GM12801 (cell line): ENCODE results near the gene CDHR5.

Experiments used
- TF ChIP-seq, protein P1 (sequence below): IDR thresholded peaks from one replicate; pipeline ENCODE4 v1.5.1; 2011; ENCODE audit warnings: control low read depth; ENCODE audit not compliant: insufficient read length; ENCODE audit errors: extremely low read depth

CDHR5 gene

DNA sequence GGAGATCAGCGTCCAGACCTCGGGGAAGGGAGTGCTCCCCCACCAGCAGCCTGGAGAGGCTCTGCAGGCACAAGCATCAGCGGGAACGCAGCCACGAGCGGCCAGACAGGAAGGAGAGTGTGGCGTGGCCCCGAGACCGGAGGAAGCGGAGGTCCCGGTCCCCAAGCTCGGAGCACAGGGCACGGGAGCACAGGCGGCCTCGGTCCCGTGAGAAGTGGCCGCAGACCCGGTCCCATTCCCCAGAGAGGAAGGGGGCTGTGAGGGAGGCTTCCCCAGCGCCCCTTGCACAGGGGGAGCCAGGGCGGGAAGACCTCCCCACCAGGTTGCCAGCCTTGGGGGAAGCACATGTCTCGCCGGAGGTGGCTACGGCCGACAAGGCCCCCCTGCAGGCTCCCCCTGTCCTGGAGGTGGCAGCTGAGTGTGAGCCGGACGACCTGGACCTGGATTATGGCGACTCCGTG is 15.9 kb downstream of the CDHR5 start:
- TF ChIP-seq, protein P1, sequence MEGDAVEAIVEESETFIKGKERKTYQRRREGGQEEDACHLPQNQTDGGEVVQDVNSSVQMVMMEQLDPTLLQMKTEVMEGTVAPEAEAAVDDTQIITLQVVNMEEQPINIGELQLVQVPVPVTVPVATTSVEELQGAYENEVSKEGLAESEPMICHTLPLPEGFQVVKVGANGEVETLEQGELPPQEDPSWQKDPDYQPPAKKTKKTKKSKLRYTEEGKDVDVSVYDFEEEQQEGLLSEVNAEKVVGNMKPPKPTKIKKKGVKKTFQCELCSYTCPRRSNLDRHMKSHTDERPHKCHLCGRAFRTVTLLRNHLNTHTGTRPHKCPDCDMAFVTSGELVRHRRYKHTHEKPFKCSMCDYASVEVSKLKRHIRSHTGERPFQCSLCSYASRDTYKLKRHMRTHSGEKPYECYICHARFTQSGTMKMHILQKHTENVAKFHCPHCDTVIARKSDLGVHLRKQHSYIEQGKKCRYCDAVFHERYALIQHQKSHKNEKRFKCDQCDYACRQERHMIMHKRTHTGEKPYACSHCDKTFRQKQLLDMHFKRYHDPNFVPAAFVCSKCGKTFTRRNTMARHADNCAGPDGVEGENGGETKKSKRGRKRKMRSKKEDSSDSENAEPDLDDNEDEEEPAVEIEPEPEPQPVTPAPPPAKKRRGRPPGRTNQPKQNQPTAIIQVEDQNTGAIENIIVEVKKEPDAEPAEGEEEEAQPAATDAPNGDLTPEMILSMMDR, result no peak

DNA sequence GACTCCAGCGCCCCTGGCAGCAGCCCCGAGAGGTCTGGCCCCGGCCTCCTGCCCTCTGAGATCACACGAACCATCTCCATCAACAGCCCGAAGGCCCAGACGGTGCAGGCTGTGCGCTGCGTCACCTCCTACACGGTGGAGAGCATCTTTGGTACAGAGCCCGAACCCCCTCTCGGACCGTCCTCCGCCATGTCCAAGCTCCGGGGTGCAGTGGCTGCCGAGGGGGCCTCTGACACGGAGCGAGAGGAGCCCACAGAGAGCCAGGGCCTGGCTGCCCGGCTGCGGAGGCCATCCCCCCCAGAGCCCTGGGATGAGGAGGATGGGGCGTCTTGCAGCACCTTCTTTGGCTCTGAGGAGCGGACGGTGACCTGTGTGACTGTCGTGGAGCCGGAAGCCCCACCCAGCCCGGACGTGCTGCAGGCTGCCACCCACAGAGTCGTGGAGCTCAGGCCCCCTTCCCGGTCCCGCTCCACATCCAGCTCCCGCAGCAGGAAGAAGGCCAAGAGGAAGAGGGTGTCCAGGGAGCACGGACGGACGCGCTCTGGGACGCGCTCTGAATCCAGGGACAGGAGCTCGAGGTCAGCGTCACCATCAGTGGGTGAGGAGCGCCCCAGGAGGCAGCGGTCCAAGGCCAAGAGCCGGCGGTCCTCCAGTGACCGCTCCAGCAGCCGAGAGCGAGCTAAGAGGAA is 16.6 kb downstream of the CDHR5 start:
- TF ChIP-seq, protein P1, result no peak

DNA sequence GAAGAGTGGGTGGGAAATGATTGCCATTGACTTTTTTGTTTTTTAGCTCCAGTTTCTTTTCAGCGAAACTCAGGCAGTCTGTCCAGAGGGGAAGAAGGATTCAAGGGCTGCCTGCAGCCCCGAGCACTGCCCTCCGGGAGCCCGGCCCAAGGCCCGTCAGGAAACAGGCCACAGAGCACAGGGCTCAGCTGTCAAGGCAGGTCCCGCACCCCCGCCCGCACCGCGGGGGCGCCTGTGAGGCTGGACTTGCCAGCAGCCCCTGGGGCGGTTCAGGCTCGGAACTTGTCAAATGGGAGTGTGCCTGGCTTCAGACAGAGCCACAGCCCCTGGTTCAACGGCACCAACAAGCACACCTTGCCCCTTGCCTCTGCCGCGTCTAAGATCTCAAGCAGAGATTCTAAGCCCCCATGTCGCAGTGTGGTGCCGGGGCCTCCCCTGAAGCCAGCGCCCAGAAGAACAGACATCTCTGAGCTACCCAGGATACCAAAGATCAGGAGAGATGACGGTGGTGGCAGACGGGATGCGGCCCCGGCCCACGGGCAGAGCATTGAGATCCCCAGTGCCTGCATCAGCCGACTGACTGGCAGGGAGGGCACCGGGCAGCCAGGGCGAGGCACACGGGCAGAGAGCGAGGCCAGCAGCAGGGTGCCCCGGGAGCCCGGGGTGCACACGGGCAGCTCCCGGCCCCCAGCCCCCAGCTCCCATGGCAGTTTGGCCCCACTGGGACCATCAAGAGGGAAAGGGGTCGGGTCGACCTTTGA is 17.6 kb downstream of the CDHR5 start:
- TF ChIP-seq, protein P1, result no peak

DNA sequence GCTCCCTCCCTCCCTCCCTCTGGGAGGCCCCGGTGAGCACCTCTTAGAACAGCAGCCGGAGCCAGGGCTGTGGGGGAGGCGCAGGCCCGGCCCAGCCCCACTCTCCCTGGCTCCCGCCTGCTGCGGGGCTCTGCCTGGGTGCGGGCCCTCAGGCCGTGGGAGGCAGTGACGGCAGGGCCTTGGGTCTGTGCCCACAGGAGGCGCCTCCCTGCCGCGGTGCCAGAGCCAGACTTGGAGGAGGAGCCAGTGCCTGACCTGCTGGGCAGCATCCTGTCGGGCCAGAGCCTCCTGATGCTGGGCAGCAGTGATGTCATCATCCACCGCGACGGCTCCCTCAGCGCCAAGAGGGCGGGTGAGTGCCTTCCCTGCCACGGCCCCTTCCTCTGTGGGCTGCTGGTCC is 18.5 kb downstream of the CDHR5 start:
- TF ChIP-seq, protein P1, result no peak

DNA sequence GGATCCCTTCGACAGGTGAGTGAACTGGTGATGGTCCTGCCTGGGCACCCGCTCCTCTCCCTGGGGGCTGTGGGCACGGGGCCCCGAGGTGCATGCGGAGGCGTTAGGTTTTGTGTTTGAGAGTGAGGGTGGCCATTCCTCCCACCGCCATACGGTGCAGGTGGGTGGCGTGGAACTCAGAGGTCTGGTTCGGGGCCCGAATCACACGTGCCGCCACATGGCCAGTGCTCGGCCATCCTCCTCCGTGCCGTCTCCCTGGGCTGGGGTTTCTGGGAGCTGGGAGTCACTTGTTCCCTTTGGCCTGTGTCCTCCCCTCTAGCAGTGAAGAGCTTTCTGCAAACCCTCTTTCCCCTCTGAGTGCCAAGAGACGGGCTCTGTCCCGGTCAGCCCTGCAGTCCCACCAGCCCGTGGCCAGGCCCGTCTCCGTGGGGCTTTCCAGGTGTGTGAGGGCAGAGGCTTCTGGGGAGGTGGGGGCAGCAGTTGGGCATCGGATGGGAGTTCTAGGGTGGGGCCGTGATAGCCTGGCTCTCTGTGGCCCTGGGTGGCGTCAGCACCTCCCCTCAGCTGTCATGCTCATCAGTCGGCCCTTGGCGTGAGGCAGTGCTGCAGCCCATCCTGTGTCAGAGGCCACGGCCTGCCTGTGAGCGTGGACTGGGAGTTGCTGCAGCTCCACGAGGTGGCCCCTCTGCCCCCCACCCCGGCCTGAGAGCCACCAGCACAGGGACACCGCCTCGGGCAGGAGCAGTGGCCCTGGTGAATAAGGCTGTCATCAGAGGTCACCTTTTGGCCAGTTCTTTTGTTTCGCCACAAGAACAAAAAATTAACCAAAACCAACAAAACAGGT is 19.2 kb downstream of the CDHR5 start:
- TF ChIP-seq, protein P1, result no peak

DNA sequence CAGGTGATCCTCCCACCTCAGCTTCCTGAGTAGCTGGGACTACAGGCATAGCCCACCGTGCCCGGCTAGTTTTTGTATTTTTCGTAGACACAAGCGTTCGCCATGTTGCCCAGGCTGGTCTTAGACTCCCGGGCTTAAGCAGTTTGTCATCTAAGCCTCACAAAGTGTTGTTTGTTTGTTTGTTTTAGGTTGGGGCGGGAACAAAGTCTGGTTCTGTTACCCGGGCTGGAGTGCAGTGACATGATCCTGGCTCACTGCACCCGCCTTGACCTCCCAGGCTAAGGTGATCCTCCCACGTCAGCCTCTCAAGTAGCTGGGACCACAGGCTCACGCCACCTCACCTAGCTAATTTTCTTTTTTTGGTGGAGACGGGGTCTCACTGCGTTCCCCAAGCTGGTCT is 21.6 kb downstream of the CDHR5 start:
- TF ChIP-seq, protein P1, result no peak
